ENCODE results near the gene TNPO3.
A peak's percentile ranks its signal among the peaks of the same experiment; 100 is the strongest.
"Not testable (repeated sequence)": the region's sequence is repeated elsewhere in the genome, so short reads cannot be mapped to it uniquely, and the experiment has no call there.

Gene TNPO3

DNA sequence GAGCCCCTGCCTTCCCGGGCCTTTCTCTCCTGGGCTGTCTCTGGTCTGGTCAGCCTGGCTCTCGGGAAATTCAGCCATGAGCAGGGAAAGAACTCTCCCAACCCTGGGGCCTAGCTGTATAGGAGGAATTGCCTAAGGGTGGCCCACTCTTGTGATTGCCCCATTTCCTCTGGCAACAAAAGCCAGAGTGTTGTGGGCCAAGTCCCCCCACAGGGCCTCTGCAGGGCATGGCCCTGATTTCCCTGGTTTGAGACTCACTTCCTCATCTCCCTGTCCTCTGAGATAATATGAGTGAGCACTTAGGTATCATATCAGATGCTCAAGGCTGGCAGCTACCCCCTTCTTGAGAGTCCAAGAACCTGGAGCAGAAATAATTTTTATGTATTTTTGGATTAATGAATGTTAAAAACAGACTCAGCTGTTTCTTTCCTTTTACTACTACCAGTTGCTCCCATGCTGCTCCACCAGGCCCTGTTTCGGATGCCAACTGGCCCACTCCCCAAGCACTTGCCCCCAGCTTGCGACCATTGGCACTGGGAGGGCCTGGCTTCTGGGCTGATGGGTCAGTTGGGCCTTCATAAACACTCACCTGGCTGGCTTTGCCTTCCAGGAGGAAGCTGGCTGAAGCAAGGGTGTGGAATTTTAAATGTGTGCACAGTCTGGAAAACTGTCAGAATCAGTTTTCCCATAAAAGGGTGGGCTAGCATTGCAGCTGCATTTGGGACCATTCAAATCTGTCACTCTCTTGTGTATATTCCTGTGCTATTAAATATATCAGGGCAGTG is 105.7 kb downstream of the TNPO3 start:
- Mint-ChIP-seq H3K36me3 (ENCODE audit: low read depth) (peaks cover 21% of the 10 kb centered on the region), H3K9me3 (no peaks in the 10 kb centered on the region), H3K27ac (no peak overlapping the region), H3K4me3 (no peak overlapping the region), H3K27me3 (ENCODE audit: low read depth) (no peaks in the 10 kb centered on the region), H3K4me1 (ENCODE audit: low read depth) (no peaks in the 10 kb centered on the region)
- no peak for DNase-seq (ENCODE audit: low spot score)

GRCh38 chr7:128948312-128948973 is 106.5 kb downstream of the TNPO3 start:
- no peak overlapping the region for H3K27ac Mint-ChIP-seq
- no peaks in the 10 kb centered on the region for H3K27me3 Mint-ChIP-seq (ENCODE audit: low read depth)
- H3K9me3 Mint-ChIP-seq, result no peaks in the 10 kb centered on the region
- no peak for DNase-seq (ENCODE audit: low spot score)
- peaks cover 15% of the 10 kb centered on the region for H3K36me3 Mint-ChIP-seq (ENCODE audit: low read depth)
- no peaks in the 10 kb centered on the region for H3K4me1 Mint-ChIP-seq (ENCODE audit: low read depth)
- H3K4me3 Mint-ChIP-seq, result no peak overlapping the region

GRCh38 chr7:128947854-128948253 is 107.1 kb downstream of the TNPO3 start:
- no peaks in the 10 kb centered on the region for H3K9me3 Mint-ChIP-seq
- DNase-seq (ENCODE audit: low spot score), result no peak
- no peaks in the 10 kb centered on the region for H3K27me3 Mint-ChIP-seq (ENCODE audit: low read depth)
- no peaks in the 10 kb centered on the region for H3K4me1 Mint-ChIP-seq (ENCODE audit: low read depth)
- H3K4me3 Mint-ChIP-seq, result no peak overlapping the region
- no peak overlapping the region for H3K27ac Mint-ChIP-seq
- peaks cover 9% of the 10 kb centered on the region for H3K36me3 Mint-ChIP-seq (ENCODE audit: low read depth)

DNA sequence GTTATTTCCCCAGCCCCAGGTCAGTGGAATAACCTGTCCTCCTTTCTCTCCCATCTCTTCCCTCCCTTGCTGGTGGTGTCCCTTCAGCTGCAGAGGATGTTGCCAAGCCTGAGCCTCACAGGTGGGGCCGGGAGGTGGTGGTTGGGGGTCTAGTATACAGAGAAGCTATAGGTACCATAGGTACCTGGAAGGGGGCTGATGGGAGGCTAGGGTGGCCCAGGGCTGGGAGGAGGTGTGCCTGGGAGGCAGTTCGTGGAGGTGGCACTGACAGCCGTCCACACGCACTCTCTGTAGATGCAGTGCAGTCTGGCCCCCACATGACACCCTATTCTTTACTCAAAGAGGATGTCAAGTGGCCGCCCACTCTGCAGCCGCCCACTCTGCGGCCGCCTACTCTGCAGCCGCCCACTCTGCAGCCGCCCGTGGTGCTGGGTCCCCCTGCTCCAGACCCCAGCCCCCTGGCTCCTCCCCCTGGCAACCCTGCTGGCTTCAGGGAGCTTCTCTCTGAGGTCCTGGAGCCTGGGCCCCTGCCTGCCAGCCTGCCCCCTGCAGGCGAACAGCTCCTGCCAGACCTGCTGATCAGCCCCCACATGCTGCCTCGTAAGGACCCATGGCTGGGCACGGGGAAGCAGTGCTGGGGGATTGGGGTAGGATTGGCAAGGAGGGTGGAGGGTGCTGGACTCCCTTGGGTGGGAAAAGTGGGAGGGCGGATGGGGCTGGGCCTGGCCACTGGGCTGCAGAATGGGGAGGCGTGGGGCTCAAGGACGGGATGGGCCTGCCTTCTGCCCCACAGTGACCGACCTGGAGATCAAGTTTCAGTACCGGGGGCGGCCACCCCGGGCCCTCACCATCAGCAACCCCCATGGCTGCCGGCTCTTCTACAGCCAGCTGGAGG is 107.7 kb downstream of the TNPO3 start:
- Mint-ChIP-seq H3K4me3 (no peak overlapping the region), H3K4me1 (ENCODE audit: low read depth) (no peaks in the 10 kb centered on the region), H3K36me3 (ENCODE audit: low read depth) (peaks cover 5% of the 10 kb centered on the region), H3K9me3 (no peaks in the 10 kb centered on the region), H3K27me3 (ENCODE audit: low read depth) (no peaks in the 10 kb centered on the region), H3K27ac (no peak overlapping the region)
- no peak for DNase-seq (ENCODE audit: low spot score)

GRCh38 chr7:128945668-128946366 is 109.1 kb downstream of the TNPO3 start:
- no peaks in the 10 kb centered on the region for H3K9me3 Mint-ChIP-seq
- peaks cover 2% of the 10 kb centered on the region for H3K36me3 Mint-ChIP-seq (ENCODE audit: low read depth)
- H3K27me3 Mint-ChIP-seq (ENCODE audit: low read depth), result no peaks in the 10 kb centered on the region
- no peak for DNase-seq (ENCODE audit: low spot score)
- H3K4me3 Mint-ChIP-seq, result no peak overlapping the region
- peaks cover 7% of the 10 kb centered on the region for H3K4me1 Mint-ChIP-seq (ENCODE audit: low read depth)
- H3K27ac Mint-ChIP-seq, result no peak overlapping the region

DNA sequence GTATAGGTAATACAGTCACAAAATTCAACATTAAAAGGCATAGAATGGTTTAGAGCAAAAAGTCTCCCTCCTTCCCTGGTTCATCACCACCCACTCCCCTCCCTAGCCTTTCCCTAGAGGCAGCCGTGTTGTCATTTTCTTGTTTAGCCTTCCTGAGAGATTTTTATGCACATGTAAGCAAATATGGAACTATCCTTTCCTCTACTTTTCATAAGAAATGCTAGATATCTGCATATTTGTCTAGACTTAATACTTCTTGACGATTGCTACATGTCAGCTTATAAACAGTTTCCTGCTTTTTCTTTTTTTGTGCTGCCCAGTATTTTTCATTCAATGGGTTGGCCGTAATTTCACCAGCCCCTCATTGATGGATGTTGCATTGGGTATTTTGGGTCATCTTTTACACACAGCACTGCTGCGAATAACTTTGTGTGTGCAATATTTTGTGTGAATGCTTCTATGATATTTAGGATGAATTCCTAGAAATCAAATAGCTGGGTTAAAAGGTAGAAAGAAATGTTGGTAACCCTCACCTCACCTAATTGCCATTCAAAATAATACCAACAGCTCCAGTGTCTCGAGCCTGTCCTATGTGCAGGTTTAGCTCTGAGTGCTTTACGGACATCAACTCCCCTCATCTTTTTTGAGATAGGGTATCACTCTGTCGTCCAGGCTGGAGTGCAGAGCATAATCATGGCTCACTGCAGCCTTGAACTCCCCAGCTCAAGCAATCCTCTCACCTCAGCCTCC is 110.2 kb downstream of the TNPO3 start:
- H3K36me3 Mint-ChIP-seq (ENCODE audit: low read depth), result no peaks in the 10 kb centered on the region
- no peaks in the 10 kb centered on the region for H3K9me3 Mint-ChIP-seq
- no peak for DNase-seq (ENCODE audit: low spot score)
- H3K27ac Mint-ChIP-seq, result no peak overlapping the region
- no peak overlapping the region for H3K4me3 Mint-ChIP-seq
- H3K4me1 Mint-ChIP-seq (ENCODE audit: low read depth), result peaks cover 13% of the 10 kb centered on the region
- no peaks in the 10 kb centered on the region for H3K27me3 Mint-ChIP-seq (ENCODE audit: low read depth)

- H3K27ac Mint-ChIP-seq; DNase-seq (ENCODE audit: low spot score); H3K27me3 Mint-ChIP-seq (ENCODE audit: low read depth); H3K9me3 Mint-ChIP-seq; H3K36me3 Mint-ChIP-seq (ENCODE audit: low read depth); H3K4me3 Mint-ChIP-seq: not testable (repeated sequence)
- peaks cover 19% of the 10 kb centered on the region for H3K4me1 Mint-ChIP-seq (ENCODE audit: low read depth)
Observed at GRCh38 chr7:128943251-128943650, 111.7 kb downstream of the TNPO3 start.

GRCh38 chr7:128941946-128942526 is 112.9 kb downstream of the TNPO3 start:
- Mint-ChIP-seq H3K4me3 (no peak overlapping the region), H3K4me1 (ENCODE audit: low read depth) (peaks cover 22% of the 10 kb centered on the region), H3K9me3 (no peaks in the 10 kb centered on the region), H3K36me3 (ENCODE audit: low read depth) (no peaks in the 10 kb centered on the region), H3K27me3 (ENCODE audit: low read depth) (peaks cover 10% of the 10 kb centered on the region), H3K27ac (no peak overlapping the region)
- no peak for DNase-seq (ENCODE audit: low spot score)

DNA sequence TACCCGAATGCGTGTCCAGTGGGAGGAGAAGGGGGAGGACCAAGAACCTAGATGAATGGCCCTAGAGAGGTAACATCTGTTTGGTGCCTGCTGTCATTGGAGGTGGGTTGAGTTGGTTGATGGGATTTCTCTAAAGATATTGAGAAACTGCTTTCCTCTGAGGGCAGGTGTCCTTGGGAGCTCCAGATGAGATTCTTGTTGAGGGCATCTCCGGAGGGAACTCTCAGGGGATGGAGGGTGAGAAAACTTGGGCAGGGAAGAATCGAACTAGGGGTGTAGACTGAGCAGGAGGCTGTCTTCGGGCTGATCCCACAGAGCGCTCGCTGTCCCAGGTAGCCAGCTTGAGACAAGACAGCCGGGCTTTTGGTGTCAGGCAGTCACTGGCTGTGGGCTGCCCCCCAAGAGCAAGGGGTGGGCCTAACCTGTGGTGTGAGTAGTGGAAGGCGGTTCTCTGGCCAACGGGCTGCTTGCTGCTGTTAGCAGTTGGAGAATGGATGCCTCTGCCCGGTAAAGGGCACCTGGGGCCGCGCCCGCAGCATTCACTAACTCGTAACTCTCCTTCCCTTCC is 113.5 kb downstream of the TNPO3 start:
- peak overlapping the region; percentile 51 for H3K4me3 Mint-ChIP-seq
- DNase-seq (ENCODE audit: low spot score), result no peak
- H3K4me1 Mint-ChIP-seq (ENCODE audit: low read depth), result peaks cover 24% of the 10 kb centered on the region
- H3K27ac Mint-ChIP-seq, result no peak overlapping the region
- peaks cover 15% of the 10 kb centered on the region for H3K27me3 Mint-ChIP-seq (ENCODE audit: low read depth)
- H3K36me3 Mint-ChIP-seq (ENCODE audit: low read depth), result no peaks in the 10 kb centered on the region
- no peaks in the 10 kb centered on the region for H3K9me3 Mint-ChIP-seq

- no peaks in the 10 kb centered on the region for H3K36me3 Mint-ChIP-seq (ENCODE audit: low read depth)
- H3K27me3 Mint-ChIP-seq (ENCODE audit: low read depth), result peaks cover 18% of the 10 kb centered on the region
- DNase-seq (ENCODE audit: low spot score), result no peak
- peaks cover 24% of the 10 kb centered on the region for H3K4me1 Mint-ChIP-seq (ENCODE audit: low read depth)
- H3K9me3 Mint-ChIP-seq, result no peaks in the 10 kb centered on the region
- H3K27ac Mint-ChIP-seq, result no peak overlapping the region
- H3K4me3 Mint-ChIP-seq, result peak overlapping the region; percentile 51
Observed at GRCh38 chr7:128940494-128941322, 114.2 kb downstream of the TNPO3 start.

- Mint-ChIP-seq H3K36me3 (ENCODE audit: low read depth) (no peaks in the 10 kb centered on the region), H3K27me3 (ENCODE audit: low read depth) (peaks cover 24% of the 10 kb centered on the region), H3K4me3 (peak overlapping the region; percentile 51), H3K4me1 (ENCODE audit: low read depth) (peaks cover 24% of the 10 kb centered on the region), H3K27ac (no peak overlapping the region), H3K9me3 (no peaks in the 10 kb centered on the region)
- DNase-seq (ENCODE audit: low spot score), result no peak
Observed at GRCh38 chr7:128939861-128940410, 115.0 kb downstream of the TNPO3 start.

Data from T-helper 2 cell treated with Interferon-gamma antibody and Interleukin-4, amounts not matched to agents 5 μg/mL and 100 μg/mL, for 36 hours (primary cell).